SKM-1 (cell line): ENCODE measurements around the gene MACROD2.

ENCODE experiments used
- DNase-seq: peaks from one replicate; lab custom pipeline; 2025; ENCODE audit not compliant: unreplicated experiment; lab: John Stamatoyannopoulos, UW

MACROD2 gene

GRCh38 chr20:15675813-15676484 lies 1680.6 kb downstream of the MACROD2 start:
- no peak for DNase-seq

DNA sequence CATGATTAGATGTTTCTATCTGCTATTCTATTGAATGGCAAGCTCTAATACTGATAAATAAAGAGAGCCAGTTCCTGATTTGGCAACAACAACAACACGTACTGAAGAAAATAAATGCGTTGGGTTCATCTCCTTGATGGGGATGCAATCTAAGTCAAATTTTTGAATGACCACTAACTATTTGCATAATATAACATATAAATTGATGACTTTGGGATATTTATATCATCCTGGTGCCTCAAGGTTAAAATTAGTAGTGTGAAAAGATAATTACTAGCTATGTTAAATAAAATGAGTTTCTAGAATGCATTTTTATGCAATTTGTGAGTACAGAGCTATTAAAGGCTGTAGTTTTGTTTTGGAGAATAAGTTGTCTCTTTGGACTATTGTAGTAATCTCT lies 1681.5 kb downstream of the MACROD2 start:
- no peak for DNase-seq

GRCh38 chr20:15682690-15683089 lies 1687.4 kb downstream of the MACROD2 start:
- no peak for DNase-seq

GRCh38 chr20:15692570-15692969 lies 1697.3 kb downstream of the MACROD2 start:
- DNase-seq, result no peak

DNA sequence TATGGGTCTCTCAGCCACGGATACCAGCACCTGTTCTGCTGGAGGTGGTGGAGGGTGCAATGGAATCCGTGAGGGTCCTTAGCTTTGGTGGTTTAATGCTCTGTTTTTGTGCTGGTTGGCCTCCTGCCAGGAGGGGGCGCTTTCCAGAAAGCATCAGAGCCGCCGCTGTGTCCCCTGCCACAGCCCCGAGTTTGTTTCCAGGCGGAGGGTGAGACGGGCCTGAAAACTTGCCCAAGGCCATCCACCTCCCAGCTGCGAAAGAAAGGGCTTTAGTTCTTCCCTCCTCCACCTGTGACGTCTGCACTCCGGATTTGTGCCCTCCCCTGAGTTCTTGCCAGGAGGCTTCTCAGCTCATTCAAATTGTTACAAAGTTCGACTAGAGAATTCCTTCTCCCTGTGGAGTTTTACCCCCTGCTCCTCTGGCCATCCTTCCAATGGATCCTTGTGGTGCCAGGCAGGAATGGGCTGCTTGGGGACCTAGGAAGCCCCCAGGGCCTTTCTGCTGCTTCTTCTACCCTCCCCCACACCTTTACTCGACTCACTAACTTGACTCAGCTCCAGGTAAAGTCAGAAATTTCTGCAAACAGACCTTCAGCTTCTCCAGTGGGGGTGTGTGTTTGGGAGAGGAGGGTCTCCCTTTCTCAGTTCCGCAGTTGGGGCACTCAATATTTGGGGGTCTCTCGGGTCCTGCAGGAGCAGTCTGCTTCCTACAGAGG lies 1704.3 kb downstream of the MACROD2 start:
- DNase-seq, result no peak

DNA sequence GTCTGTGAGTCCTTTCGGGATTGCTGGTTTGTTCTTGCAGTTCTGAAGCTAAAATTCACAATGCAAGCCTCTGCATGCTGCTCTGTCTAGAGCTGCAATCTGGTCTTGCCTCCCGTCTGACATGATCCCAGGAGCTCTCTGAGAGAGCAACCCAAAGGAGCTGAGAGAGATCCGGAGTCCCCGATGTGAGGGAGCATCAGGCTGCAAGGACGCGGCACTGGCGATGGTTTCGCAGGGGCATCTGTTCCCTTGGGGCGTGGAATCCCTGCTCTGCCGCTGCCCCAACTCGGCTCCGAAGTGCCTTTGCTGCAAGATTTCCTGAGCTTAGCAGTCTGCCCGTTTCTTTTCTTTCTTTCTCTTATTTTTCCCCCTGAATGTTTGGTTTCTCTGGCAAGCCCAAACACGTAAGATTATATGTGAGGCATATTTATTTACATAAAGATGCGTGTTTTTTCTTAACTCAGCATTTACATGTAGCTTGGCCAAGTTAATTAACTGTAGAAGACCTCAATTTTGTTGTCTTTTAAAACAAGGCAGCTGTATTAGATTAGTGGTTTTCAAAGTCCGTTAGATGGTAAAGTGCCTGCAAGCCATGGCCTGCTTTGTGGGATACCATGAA lies 1704.9 kb downstream of the MACROD2 start:
- no peak for DNase-seq

GRCh38 chr20:15702161-15702560 lies 1706.8 kb downstream of the MACROD2 start:
- DNase-seq, result no peak

DNA sequence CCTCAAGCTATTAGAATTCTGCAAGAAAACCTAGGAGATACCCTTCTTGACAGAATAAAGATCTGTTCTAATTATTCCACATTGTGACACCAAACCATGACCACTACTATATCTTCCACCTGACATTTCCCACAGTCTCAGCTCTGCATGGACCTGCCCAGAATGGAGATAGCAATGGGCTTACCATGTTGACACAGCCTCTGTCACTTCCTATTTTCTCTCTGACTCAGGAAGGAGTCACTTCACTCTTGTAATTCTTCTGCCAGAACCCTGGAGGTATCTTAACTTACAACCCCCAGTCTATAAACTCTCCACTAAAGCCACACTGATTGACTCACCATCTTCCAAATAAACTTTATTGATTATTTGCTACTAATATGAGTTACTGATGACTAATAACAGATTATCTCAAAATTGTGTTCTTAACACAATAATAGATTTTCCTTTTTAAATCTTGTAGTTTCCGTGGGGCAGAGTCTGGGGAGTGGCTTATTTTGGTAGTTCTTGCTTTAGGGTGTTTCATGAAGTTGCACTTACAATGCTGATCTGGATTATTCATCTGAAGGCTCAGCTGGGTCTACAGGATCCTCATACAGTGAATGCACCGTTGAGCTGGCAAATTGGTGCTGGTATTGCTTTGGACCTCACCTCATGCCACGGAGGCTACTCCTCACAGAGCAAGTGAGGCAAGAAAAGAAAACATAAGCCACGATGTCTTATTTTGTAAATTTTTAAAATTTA lies 1708.0 kb downstream of the MACROD2 start:
- DNase-seq, result no peak

DNA sequence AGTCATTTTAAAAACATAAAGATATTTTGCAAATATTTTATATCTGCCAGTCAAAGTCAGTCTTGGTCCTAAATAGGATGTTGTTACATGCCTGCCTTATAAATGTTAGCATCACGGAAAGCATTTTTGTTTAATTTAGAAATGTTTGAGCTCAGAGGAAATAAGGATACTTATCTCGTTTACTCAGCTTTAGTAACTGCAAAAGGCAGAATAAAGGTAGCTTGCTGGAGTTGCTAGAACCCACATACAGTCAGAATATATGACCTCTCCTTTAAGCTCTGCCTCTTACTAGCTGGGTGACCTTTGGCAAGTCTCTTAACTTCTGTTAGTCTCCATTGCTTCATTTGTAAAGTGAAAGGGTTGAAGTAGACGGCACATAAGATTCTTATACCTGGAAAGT lies 1710.7 kb downstream of the MACROD2 start:
- DNase-seq, result no peak

GRCh38 chr20:15706719-15707118 lies 1711.4 kb downstream of the MACROD2 start:
- no peak for DNase-seq

- DNase-seq, result no peak
Measured at GRCh38 chr20:15708984-15709598, 1713.8 kb downstream of the MACROD2 start.

DNA sequence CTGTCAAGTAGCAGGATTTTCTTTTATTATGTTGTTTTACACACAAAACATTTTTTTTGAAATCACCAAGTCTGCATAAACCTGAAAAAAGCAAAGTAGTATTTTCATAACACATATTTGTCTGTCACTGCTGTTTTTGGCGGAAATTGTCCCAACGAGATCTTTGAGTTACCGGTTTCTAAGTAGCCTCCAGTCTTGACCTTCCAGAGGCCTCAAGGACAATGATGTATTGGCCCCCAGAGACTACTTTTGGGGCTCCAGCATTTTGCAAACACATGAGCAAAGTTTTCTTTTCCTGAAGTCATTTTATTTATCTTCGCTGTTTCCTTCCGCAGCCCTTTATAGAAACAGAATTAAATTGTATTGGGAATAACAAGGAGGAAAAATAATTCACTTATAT lies 1715.3 kb downstream of the MACROD2 start:
- no peak for DNase-seq

DNA sequence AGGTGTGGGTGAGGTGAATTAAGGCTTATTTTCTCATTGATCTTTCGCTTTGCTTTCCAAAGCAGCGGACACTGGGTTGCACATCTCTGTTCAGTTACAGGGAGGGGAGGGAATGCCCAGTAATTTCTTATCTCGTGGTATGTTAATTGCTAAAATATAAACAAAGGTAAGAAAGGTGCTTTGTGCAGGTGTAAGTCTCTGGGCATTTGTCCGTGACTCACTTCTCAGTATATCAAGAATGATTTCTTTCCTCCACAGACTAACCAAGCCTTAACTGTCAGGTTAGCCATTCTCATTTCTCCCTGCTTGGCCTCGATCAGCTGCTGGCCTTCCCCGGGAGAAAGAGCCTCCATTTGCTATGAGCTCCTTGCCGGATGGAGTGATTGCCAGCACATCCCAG lies 1715.9 kb downstream of the MACROD2 start:
- DNase-seq, result no peak

DNA sequence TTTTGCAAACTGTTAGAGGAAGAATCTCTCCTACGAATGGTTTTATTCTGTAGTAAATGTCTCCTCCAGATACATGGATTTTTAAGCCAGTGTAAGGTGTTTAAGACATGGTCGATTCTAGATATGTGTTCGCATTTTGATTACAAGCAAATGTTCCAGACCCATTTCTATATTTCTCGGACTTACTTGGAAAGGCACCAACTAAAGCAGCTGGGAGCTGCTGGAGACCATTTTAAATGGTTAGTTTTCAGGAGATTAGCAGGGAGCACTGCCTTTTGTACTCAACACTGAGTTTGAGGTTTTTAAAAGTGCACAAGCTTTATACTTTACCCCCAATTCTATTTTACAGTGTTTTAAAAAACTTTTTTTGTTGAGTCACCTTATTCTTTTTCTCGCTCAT lies 1720.9 kb downstream of the MACROD2 start:
- no peak for DNase-seq

- no peak for DNase-seq
Measured at GRCh38 chr20:15726416-15726815, 1731.1 kb downstream of the MACROD2 start.

DNA sequence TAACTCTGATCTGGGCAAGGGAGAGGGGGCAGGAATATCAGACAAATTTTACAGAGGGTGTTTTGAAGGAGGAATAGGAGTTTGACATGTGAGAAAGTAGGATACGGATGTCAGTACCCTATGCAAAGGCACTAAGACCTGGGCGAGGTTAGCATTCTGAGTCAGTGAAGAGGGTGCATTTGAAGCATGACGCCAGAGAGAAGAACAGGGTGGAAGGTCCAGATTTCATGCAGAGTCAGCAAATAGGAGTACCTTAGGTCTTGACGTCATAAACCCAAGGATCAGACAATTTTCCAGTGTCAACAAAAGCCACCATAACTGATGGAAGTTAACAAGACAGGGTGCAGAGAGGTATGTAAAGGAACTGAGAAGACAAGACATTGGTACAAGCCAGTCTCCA lies 1738.7 kb downstream of the MACROD2 start:
- no peak for DNase-seq

DNA sequence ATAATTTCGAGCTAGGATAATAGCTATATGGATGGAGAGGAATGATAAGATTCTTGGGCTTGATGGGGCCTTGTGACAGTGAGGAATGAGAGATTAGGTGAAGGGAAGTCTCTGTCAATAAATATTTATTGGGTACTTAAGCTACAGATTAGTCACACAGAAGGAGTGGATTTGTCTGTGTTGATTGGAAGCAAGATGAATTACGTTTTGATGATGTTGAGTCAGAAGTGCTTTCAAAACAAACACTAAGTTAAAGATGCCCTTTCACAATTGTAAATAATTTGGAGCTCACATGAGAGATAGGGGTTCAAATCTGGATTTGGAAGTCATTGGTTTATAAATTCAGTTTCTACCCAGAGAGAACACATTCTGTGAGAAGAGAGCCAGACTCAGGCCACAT lies 1743.7 kb downstream of the MACROD2 start:
- no peak for DNase-seq

GRCh38 chr20:15740046-15740775 lies 1744.9 kb downstream of the MACROD2 start:
- DNase-seq, result no peak

GRCh38 chr20:15742087-15742486 lies 1746.8 kb downstream of the MACROD2 start:
- no peak for DNase-seq

DNA sequence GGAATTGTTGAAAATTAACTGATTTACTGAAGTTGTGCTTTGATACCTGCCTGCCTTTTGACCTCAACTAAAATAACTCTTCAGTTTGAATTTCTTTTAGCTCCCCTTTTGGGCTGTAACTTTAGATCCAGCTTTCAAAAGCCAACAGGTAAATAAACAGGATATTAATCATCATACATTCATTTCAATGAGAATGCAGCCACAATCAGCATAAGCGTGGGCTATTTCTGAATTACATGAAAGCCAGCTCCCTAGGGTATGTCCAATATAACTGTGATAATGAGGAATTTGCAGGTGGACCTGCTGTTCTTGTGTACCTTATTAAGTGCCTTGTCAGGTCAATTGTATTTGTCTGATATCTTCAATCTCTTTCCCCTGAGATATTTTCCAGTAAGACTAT lies 1747.3 kb downstream of the MACROD2 start:
- DNase-seq, result no peak
